Nephron (organoid): ENCODE measurements around the gene GAB3.

Experiments used
- H3K27ac Mint-ChIP-seq, 3 experiments: 2 replicates each; pipeline ENCODE4 v1.8.0; 2020; ENCODE audit warnings: mixed read lengths in 3 of 3, mild to moderate bottlenecking in 2 of 3, moderate library complexity in 1 of 3
- H3K27me3 Mint-ChIP-seq: 2 replicates; pipeline ENCODE4 v1.8.0; 2021; ENCODE audit warnings: low read depth, mild to moderate bottlenecking, moderate library complexity, mixed read lengths
- H3K36me3 Mint-ChIP-seq: 2 replicates; pipeline ENCODE4 v1.8.0; 2020; ENCODE audit warnings: low read depth, mixed read lengths
- H3K4me1 Mint-ChIP-seq: 2 replicates; pipeline ENCODE4 v1.8.0; 2020; ENCODE audit warnings: mixed read lengths
- H3K4me3 Mint-ChIP-seq, 3 experiments: 2 replicates each; pipeline ENCODE4 v1.8.0; 2020; ENCODE audit warnings: mild to moderate bottlenecking in 3 of 3, mixed read lengths in 3 of 3, moderate library complexity in 2 of 3
- H3K9me3 Mint-ChIP-seq: 2 replicates; pipeline ENCODE4 v1.8.0; 2020; ENCODE audit warnings: mixed read lengths
- TF ChIP-seq, protein P1 (sequence below), 3 experiments: fragments of 200-600 bp; sonication (generic); IDR thresholded peaks; one replicate each; pipeline ENCODE4 v1.5.0; 2021; ENCODE audit warnings: antibody characterized with exemption in 3 of 3; ENCODE audit not compliant: unreplicated experiment in 3 of 3

The GAB3 gene

GRCh38 chrX:154734061-154734781 is 16.7 kb downstream of the GAB3 start:
- Mint-ChIP-seq H3K36me3 (no peaks in the 10 kb centered on the region), H3K4me1 (peaks cover 45% of the 10 kb centered on the region), H3K4me3 (no peak overlapping the region), H3K27ac (peak overlapping the region; percentile 94 to 98 (median 95)), H3K9me3 (peaks cover 7% of the 10 kb centered on the region), H3K27me3 (no peaks in the 10 kb centered on the region)
- TF ChIP-seq, protein P1, sequence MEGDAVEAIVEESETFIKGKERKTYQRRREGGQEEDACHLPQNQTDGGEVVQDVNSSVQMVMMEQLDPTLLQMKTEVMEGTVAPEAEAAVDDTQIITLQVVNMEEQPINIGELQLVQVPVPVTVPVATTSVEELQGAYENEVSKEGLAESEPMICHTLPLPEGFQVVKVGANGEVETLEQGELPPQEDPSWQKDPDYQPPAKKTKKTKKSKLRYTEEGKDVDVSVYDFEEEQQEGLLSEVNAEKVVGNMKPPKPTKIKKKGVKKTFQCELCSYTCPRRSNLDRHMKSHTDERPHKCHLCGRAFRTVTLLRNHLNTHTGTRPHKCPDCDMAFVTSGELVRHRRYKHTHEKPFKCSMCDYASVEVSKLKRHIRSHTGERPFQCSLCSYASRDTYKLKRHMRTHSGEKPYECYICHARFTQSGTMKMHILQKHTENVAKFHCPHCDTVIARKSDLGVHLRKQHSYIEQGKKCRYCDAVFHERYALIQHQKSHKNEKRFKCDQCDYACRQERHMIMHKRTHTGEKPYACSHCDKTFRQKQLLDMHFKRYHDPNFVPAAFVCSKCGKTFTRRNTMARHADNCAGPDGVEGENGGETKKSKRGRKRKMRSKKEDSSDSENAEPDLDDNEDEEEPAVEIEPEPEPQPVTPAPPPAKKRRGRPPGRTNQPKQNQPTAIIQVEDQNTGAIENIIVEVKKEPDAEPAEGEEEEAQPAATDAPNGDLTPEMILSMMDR (IDR thresholded peaks at IDR 0.05; ENCODE audit: unreplicated experiment in 3 of 3) = no peak

GRCh38 chrX:154733066-154733425 is 17.8 kb downstream of the GAB3 start:
- Mint-ChIP-seq H3K4me3 (no peak overlapping the region), H3K4me1 (peaks cover 45% of the 10 kb centered on the region), H3K27me3 (no peaks in the 10 kb centered on the region), H3K36me3 (no peaks in the 10 kb centered on the region), H3K9me3 (peaks cover 7% of the 10 kb centered on the region), H3K27ac (peak overlapping the region in 2 of 3 experiments; percentile 28 to 40)
- TF ChIP-seq, protein P1 (IDR thresholded peaks at IDR 0.05; ENCODE audit: unreplicated experiment in 3 of 3) = no peak

DNA sequence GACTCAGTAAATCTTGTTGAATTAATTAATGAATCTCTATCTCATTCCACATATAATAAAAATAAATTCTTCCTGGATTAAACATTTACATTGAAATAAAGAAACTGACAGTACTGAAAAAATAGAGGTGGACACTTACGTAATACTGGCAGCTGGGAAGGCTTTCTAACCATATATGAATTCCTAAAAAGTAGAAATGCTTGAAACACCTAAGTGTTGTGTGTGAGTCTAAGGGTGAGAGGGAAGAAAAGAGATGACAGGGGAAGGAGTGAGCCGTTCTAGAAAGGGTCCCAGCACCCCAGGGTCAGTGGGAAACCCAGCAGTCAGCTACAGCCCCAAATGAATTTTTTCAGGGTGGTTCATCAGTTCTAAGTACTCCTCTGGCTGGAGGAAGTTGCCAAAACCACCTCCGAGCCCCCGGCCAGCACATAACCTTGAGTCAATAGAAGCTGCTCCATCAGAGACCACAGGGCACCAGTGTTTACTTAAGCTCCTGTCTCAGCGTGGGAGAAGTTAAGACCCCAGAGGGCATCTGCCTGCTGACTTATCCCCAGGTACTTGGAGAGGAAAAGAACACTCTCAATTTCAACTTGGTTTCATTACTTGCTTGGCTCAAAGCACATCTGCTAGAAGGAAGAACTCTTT is 18.3 kb downstream of the GAB3 start:
- no peaks in the 10 kb centered on the region for H3K36me3 Mint-ChIP-seq
- peaks cover 45% of the 10 kb centered on the region for H3K4me1 Mint-ChIP-seq
- no peaks in the 10 kb centered on the region for H3K27me3 Mint-ChIP-seq
- H3K4me3 Mint-ChIP-seq = no peak overlapping the region
- peak overlapping the region in 2 of 3 experiments; percentile 28 to 40 for H3K27ac Mint-ChIP-seq
- TF ChIP-seq, protein P1 (IDR thresholded peaks at IDR 0.05; ENCODE audit: unreplicated experiment in 3 of 3) = no peak
- H3K9me3 Mint-ChIP-seq = peaks cover 6% of the 10 kb centered on the region

DNA sequence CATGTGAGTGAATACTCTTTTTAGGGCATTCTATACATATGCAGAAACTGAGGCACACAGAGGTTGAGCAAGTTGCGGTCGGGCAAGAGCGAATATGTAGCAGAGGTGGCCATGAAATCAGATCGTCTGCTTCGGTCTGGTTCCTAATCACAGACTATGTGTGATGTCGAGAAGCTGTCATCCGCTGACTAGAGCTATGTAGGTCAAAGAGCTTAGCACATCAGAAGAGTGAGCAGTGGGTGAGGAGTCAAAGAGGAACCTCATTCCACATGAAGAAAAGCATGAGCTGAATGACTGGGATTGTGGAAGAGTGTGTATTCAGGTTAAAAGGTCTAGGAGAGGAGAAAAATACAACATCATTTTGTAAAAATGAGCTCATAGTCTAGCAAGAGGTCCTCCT is 19.0 kb downstream of the GAB3 start:
- H3K9me3 Mint-ChIP-seq = peaks cover 2% of the 10 kb centered on the region
- peaks cover 45% of the 10 kb centered on the region for H3K4me1 Mint-ChIP-seq
- peak overlapping the region in 1 of 3 experiments; percentile 28 for H3K27ac Mint-ChIP-seq
- TF ChIP-seq, protein P1 (IDR thresholded peaks at IDR 0.05; ENCODE audit: unreplicated experiment in 3 of 3) = no peak
- no peaks in the 10 kb centered on the region for H3K36me3 Mint-ChIP-seq
- H3K27me3 Mint-ChIP-seq = no peaks in the 10 kb centered on the region
- no peak overlapping the region for H3K4me3 Mint-ChIP-seq

DNA sequence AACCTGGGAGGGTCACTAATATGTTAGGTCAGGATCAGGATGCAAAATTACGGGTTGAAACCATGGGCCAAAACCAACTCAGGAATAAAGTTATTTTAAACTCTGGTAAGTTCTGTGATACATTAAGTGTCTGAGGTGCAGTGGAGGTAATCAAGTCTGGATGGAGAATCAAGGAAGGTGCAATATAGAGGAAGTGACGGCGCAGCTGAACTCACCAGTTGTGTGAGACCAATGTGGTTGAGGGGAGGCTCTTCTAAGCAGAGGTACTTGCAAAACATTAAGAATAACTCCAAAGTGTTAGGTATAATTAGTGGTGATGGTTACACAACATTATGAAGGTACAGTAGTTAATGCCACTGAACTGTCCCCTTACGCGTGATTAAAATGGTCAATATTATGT is 19.7 kb downstream of the GAB3 start:
- Mint-ChIP-seq H3K27me3 (no peaks in the 10 kb centered on the region), H3K36me3 (no peaks in the 10 kb centered on the region), H3K4me3 (no peak overlapping the region), H3K27ac (peak overlapping the region in 2 of 3 experiments; percentile 88 to 94), H3K4me1 (peaks cover 45% of the 10 kb centered on the region), H3K9me3 (peaks cover 2% of the 10 kb centered on the region)
- TF ChIP-seq, protein P1 (IDR thresholded peaks at IDR 0.05; ENCODE audit: unreplicated experiment in 3 of 3) = no peak
